ENCODE measurements around the gene PDSS2. TPM values are rescaled to one million over a fixed set of nuclear protein-coding genes. Genes with fewer than 3 reads are reported as not detected.

Gene PDSS2
- polyA plus RNA-seq, 1 of the 3 experiments (the other 2 are of a cell fraction): 5.6 TPM

GRCh38 chr6:107217248-107217647, 242.1 kb downstream of the PDSS2 start:
- Histone ChIP-seq H3K9me3 (no peaks in the 10 kb centered on the region), H3K4me3 (ENCODE audit: low read depth in 2 of 2, low read length in 1 of 2) (no peak overlapping the region), H3K9me2 (no peaks in the 10 kb centered on the region), H3K4me1 (ENCODE audit: control insufficient read depth in 1 of 2, insufficient read depth in 2 of 2, low read depth in 1 of 2, low read length in 1 of 2) (no peaks in the 10 kb centered on the region), H3K9ac (no peak overlapping the region), H3K36me3 (replicated peaks in 1 of 2; ENCODE audit: control insufficient read depth in 1 of 2, insufficient read depth in 2 of 2, low read length in 1 of 2) (no peaks in the 10 kb centered on the region), H4K20me1 (ENCODE audit: insufficient read depth) (no peaks in the 10 kb centered on the region), H3K27ac (ENCODE audit: low read depth in 2 of 2, low read length in 1 of 2) (no peak overlapping the region), H3K79me2 (ENCODE audit: insufficient read depth) (no peaks in the 10 kb centered on the region), H3K4me2 (no peak overlapping the region), H3F3A (replicated peaks; ENCODE audit: insufficient read depth) (no peaks in the 10 kb centered on the region), H3K27me3 (ENCODE audit: insufficient read depth) (no peaks in the 10 kb centered on the region), H2AFZ (ENCODE audit: low read depth) (no peak overlapping the region)
- ChIA-PET CTCF (interaction anchor here (0.9 kb wide), 1 partner anchor 18 kb away, joined by 3 read pairs; no protein-coding TSS in a partner anchor), POLR2A (no interaction called here)
- no peak for TF ChIP-seq IRF3 (IDR thresholded peaks at IDR 0.05; ENCODE audit: low read depth, low read length)
- no peak for DNase-seq

GRCh38 chr6:107216197-107216933, 243.0 kb downstream of the PDSS2 start:
- DNase-seq: no peak
- H3F3A ChIP-seq (replicated peaks; ENCODE audit: insufficient read depth): no peaks in the 10 kb centered on the region
- H2AFZ ChIP-seq (ENCODE audit: low read depth): no peak overlapping the region
- H3K9ac ChIP-seq: no peak overlapping the region
- no peaks in the 10 kb centered on the region for H3K9me2 ChIP-seq
- POLR2A ChIA-PET: no interaction called here
- WGBS (ENCODE audit: low lambda C conversion rate): 87% methylated on average over 8 of the region's 8 CpGs
- H3K9me3 ChIP-seq: no peaks in the 10 kb centered on the region
- no peaks in the 10 kb centered on the region for H3K36me3 ChIP-seq (replicated peaks in 1 of 2; ENCODE audit: control insufficient read depth in 1 of 2, insufficient read depth in 2 of 2, low read length in 1 of 2)
- no peaks in the 10 kb centered on the region for H4K20me1 ChIP-seq (ENCODE audit: insufficient read depth)
- H3K4me1 ChIP-seq (ENCODE audit: control insufficient read depth in 1 of 2, insufficient read depth in 2 of 2, low read depth in 1 of 2, low read length in 1 of 2): 0 out of 4 replicates have a peak, but pooled peaks cover 0 to 5% of the 10 kb centered on the region in 2 experiments
- no peak overlapping the region for H3K4me2 ChIP-seq
- no peak for TF ChIP-seq CHD2 (IDR thresholded peaks at IDR 0.05; ENCODE audit: low read length, partially characterized antibody)
- TF ChIP-seq RAD21 (IDR thresholded peaks at IDR 0.05; ENCODE audit: low read length): no peak
- no peak for TF ChIP-seq RCOR1 (IDR thresholded peaks at IDR 0.05; ENCODE audit: low read length)
- no peak for TF ChIP-seq MXI1 (IDR thresholded peaks at IDR 0.05; ENCODE audit: low read depth, low read length)
- no peak for TF ChIP-seq REST (IDR thresholded peaks at IDR 0.05; ENCODE audit: low read depth, low read length)
- TF ChIP-seq CTCF (IDR thresholded peaks at IDR 0.05): no peak
- no peak for TF ChIP-seq RXRA (IDR thresholded peaks at IDR 0.05; ENCODE audit: borderline replicate concordance, low read depth)
- no peak for TF ChIP-seq RFX5 (IDR thresholded peaks at IDR 0.05; ENCODE audit: low read length)
- TF ChIP-seq YY1 (IDR thresholded peaks at IDR 0.05; ENCODE audit: low read depth): no peak
- no peak for TF ChIP-seq SMC3 (IDR thresholded peaks at IDR 0.05; ENCODE audit: low read depth, low read length)
- H3K79me2 ChIP-seq (ENCODE audit: insufficient read depth): no peaks in the 10 kb centered on the region
- CTCF ChIA-PET: interaction anchor here (0.9 kb wide), 1 partner anchor 17 kb away, joined by 3 read pairs; no protein-coding TSS in a partner anchor
- H3K27ac ChIP-seq (ENCODE audit: low read depth in 2 of 2, low read length in 1 of 2): no peak overlapping the region
- H3K4me3 ChIP-seq (ENCODE audit: low read depth in 2 of 2, low read length in 1 of 2): no peak overlapping the region
- no peaks in the 10 kb centered on the region for H3K27me3 ChIP-seq (ENCODE audit: insufficient read depth)
